T-cell (primary cell): ENCODE data around the gene KCNN1. TPM values are rescaled to one million over a fixed set of nuclear protein-coding genes. Genes with fewer than 3 reads are reported as not detected.
"Not testable (repeated sequence)": the region's sequence is repeated elsewhere in the genome, so short reads cannot be mapped to it uniquely, and the experiment has no call there.

ENCODE experiments used
- ATAC-seq, 4 experiments: fragments of 200-7000 bp in 3 of 4; fragments of 150-1000 bp in 1 of 4; cut with Tn5 transposase; replicated peaks in 1 of 4; 1 replicate in 3 of 4; 2 replicates in 1 of 4; pipeline ENCODE4 v1.10.0; 2021; ENCODE audit warnings: moderate library complexity in 3 of 4, mild to moderate bottlenecking in 2 of 4, moderate number of reproducible peaks in 1 of 4
- CTCF ChIA-PET, 2 donors: fragments of 300-600 bp; sonication (Branson Sonifier 250); formaldehyde crosslinking; loops; one replicate each; lab custom pipeline; 2022; ENCODE audit warnings: antibody characterized with exemption in 2 of 2; lab: Charles Lee
- POLR2A ChIA-PET, 2 donors: fragments of 300-600 bp; sonication (Branson Sonifier 250); formaldehyde crosslinking; loops; one replicate each; lab custom pipeline; 2022; ENCODE audit warnings: antibody characterized with exemption in 2 of 2; lab: Charles Lee
- DNase-seq, 35 experiments: peaks; one replicate each; pipeline versions ENCODE4 v3.0.0 to v3.0.0-alpha.2; 2013 to 2023
- H3K27ac ChIP-seq: one replicate; pipeline ENCODE4 v1.5.1; 2013; ENCODE audit warnings: low read length
- H3K27me3 ChIP-seq, 2 experiments: replicated peaks in 1 of 2; 1 replicate in 1 of 2; 2 replicates in 1 of 2; pipeline versions ENCODE4 v1.6.1 to v1.7.0; 2013; ENCODE audit warnings: low read length in 1 of 2, mixed read lengths in 1 of 2; ENCODE audit not compliant: control insufficient read depth in 2 of 2, insufficient read depth in 2 of 2; ENCODE audit errors: extremely low read depth in 1 of 2
- H3K36me3 ChIP-seq, 2 donors: 1 replicate in 1 of 2; 2 replicates in 1 of 2; pipeline versions ENCODE4 v1.6.1 to v1.7.0; 2013; ENCODE audit warnings: low read length in 1 of 2; ENCODE audit not compliant: control insufficient read depth in 2 of 2, insufficient read depth in 1 of 2; ENCODE audit errors: extremely low read depth in 1 of 2
- H3K4me1 ChIP-seq, 2 experiments: 1 replicate in 1 of 2; 2 replicates in 1 of 2; pipeline versions ENCODE4 v1.6.1 to v1.7.0; 2013; ENCODE audit warnings: low read length in 2 of 2, mixed read lengths in 1 of 2; ENCODE audit not compliant: insufficient read depth in 2 of 2, control insufficient read depth in 1 of 2; ENCODE audit errors: extremely low read depth in 1 of 2
- H3K4me3 ChIP-seq, 2 donors: 1 replicate in 1 of 2; 2 replicates in 1 of 2; pipeline versions ENCODE4 v1.5.1 to v1.7.0; 2013; ENCODE audit warnings: mild to moderate bottlenecking in 2 of 2, low read length in 1 of 2, moderate library complexity in 1 of 2; ENCODE audit not compliant: control insufficient read depth in 1 of 2; ENCODE audit errors: extremely low read depth in 1 of 2
- H3K9me3 ChIP-seq: 2 replicates; pipeline ENCODE4 v1.7.0; 2013
- H3K27ac Mint-ChIP-seq, 2 donors: one replicate each; pipeline ENCODE4 v1.8.0; 2020 to 2021; ENCODE audit warnings: mild to moderate bottlenecking in 2 of 2, mixed read lengths in 2 of 2
- H3K27me3 Mint-ChIP-seq, 2 donors: one replicate each; pipeline ENCODE4 v1.8.0; 2021 to 2022; ENCODE audit warnings: mixed read lengths in 2 of 2
- H3K36me3 Mint-ChIP-seq: one replicate; pipeline ENCODE4 v1.8.0; 2021; ENCODE audit warnings: mixed read lengths
- H3K4me1 Mint-ChIP-seq, 3 donors: one replicate each; pipeline ENCODE4 v1.8.0; 2020 to 2022; ENCODE audit warnings: mixed read lengths in 3 of 3, mild to moderate bottlenecking in 1 of 3
- H3K4me3 Mint-ChIP-seq, 3 donors: one replicate each; pipeline ENCODE4 v1.8.0; 2020 to 2022; ENCODE audit warnings: mild to moderate bottlenecking in 3 of 3, mixed read lengths in 3 of 3, moderate library complexity in 3 of 3
- H3K9me3 Mint-ChIP-seq, 3 donors: one replicate each; pipeline ENCODE4 v1.8.0; 2020 to 2022; ENCODE audit warnings: mixed read lengths in 3 of 3
- WGBS: methylation state at CpG from one replicate; pipeline ENCODE4 v1.1.5; 2013; ENCODE audit warnings: missing lambda C conversion rate; ENCODE audit not compliant: insufficient coverage; 5-methylcytosine and 5-hydroxymethylcytosine counted together
- total RNA-seq, 35 experiments: library from RNA in 6 of 35; stranded (reverse) in 6 of 35; fragments of 120-200 nt in 1 of 35; gene quantifications; one replicate each; pipeline versions ENCODE4 v1.2.1 to v1.2.4 and lab custom pipeline; 2013 to 2026

Gene KCNN1
- total RNA-seq, 5 donors from 2014 or later (not counting 1 experiment from before 2014, with no cell fraction given) = not detected

DNA sequence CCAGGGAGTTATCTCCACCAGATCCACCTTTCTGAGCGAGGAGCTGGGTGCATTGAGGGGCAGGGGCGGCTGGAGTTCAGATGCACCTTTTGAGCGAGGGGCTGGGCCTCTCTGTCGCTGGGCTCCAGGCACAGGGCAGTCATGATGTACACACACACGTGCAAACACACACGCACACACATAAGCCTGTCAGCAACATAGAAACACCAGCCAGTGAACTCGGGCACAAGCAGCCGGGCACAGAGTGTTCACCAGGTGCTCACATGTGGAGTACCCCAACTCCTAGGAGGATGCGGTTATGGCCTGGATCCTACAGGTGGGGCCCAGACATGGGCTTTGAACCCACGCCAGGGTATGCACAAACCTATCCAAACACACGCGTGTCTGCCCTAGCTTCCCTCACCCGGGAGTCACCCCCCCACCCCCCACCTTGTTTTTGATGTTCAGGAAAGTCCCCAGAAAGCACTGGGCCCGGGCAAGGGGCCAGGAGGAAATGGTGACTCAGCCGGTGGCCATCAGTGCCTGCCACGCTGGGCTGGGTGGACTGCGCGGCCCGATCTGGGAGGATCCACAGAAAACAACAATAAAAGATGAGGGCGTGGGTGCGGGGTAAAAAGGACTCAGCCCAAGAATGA, 54.3 kb downstream of the KCNN1 start:
- peak in 34 of 35 experiments; percentile 41 to 90 (median 64) for DNase-seq
- peak overlapping the region; percentile 91 to 98 for H3K27ac Mint-ChIP-seq
- H3K4me1 Mint-ChIP-seq = peaks cover 71 to 78% (median 75%) of the 10 kb centered on the region in 3 donors
- H3K36me3 Mint-ChIP-seq = no peaks in the 10 kb centered on the region
- H3K4me1 ChIP-seq = peaks cover 35 to 75% of the 10 kb centered on the region in 2 experiments
- H3K4me3 Mint-ChIP-seq = peak overlapping the region; percentile 28 to 64 (median 55)
- H3K27me3 ChIP-seq = no peaks in the 10 kb centered on the region
- H3K4me3 ChIP-seq = no peak overlapping the region
- ATAC-seq = peak; percentile 16 to 46 (median 44)
- ChIA-PET POLR2A (interaction anchor here (0.6 to 0.7 kb wide), 3 partner anchors 10 to 32 kb away, joined by 3 to 7 read pairs (median 6); no protein-coding TSS in a partner anchor), CTCF (no interaction called here)
- H3K36me3 ChIP-seq = no peaks in the 10 kb centered on the region
- no peaks in the 10 kb centered on the region for H3K9me3 ChIP-seq
- H3K27ac ChIP-seq = peak overlapping the region; percentile 83
- no peaks in the 10 kb centered on the region for H3K9me3 Mint-ChIP-seq
- no peaks in the 10 kb centered on the region for H3K27me3 Mint-ChIP-seq
- 15% methylated on average over 17 of the region's 21 CpGs for WGBS

DNA sequence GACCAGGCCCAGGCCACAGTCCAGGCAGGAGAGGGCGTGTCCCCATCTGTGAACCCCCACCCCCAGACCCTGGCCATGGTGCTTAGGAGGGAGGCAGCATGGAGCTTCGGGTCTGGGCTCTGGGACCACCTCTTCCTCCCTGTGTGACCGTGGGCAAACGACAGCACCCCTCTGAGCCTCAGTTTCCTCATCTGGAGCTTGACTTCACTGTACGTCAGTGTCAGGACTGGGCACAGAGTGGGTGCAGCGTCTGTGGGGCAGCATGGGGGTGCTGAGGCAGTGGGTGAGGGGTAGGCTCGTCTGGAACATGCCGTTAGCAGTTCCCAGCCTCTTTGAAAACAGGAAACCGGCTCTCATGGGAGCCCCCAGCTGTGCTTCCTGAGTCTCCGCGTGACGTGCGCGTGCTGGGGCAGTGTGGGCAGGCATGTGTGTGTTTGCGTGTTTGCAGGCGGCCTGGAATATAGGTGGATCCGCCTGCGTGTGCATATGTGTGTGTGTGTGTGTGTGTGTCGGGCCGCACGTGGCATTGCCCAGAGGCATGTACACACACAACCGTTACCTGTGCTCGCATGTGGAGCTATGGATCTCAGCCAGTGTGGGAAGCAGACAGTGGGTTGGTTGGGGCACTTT, 56.8 kb downstream of the KCNN1 start:
- DNase-seq = peak; percentile 58 to 95 (median 87)
- ChIA-PET POLR2A (interaction anchor here in 1 of 2 donors (0.5 to 1.3 kb wide), 4 partner anchors 11 to 131 kb away, joined by 3 to 8 read pairs (median 4); no protein-coding TSS in a partner anchor), CTCF (interaction anchor here in 1 of 2 donors (0.6 kb wide), 1 partner anchor 165 kb away, joined by 8 read pairs; no protein-coding TSS in a partner anchor)
- Histone ChIP-seq H3K4me1 (peaks cover 27 to 60% of the 10 kb centered on the region in 2 experiments), H3K27ac (peak overlapping the region; percentile 89), H3K9me3 (no peaks in the 10 kb centered on the region), H3K4me3 (peak overlapping the region; percentile 3 to 44), H3K36me3 (no peaks in the 10 kb centered on the region), H3K27me3 (no peaks in the 10 kb centered on the region)
- H3K36me3 Mint-ChIP-seq = no peaks in the 10 kb centered on the region
- H3K9me3 Mint-ChIP-seq = no peaks in the 10 kb centered on the region
- ATAC-seq = peak; percentile 77 to 84 (median 80)
- peak overlapping the region; percentile 10 to 65 (median 64) for H3K4me3 Mint-ChIP-seq
- peak overlapping the region; percentile 96 to 98 for H3K27ac Mint-ChIP-seq
- peaks cover 62 to 63% (median 62%) of the 10 kb centered on the region in 3 donors for H3K4me1 Mint-ChIP-seq
- 20% methylated on average over 19 of the region's 23 CpGs for WGBS
- H3K27me3 Mint-ChIP-seq = no peaks in the 10 kb centered on the region

DNA sequence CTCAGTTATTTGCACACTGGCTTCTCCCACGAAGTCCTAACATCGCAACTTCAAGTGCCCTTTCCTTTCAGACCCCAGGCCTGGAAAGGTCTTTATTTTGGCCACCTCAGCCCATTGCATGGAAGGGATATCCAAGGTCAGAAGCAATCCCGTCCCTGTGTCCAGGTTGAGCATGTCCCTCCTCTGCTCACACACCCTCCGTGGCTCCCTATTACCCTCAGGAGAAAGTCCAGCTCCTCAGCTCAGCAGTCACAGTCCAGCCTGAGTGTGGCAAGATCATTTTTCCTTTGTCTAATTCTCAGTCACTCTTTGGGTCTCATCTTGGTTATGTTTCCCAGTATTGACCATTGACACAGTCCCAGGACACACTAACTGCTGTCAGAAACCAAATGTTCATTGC, 60.2 kb downstream of the KCNN1 start:
- no peak overlapping the region for H3K27ac ChIP-seq
- H3K4me3 Mint-ChIP-seq = no peak overlapping the region
- CTCF ChIA-PET = no interaction called here

DNA sequence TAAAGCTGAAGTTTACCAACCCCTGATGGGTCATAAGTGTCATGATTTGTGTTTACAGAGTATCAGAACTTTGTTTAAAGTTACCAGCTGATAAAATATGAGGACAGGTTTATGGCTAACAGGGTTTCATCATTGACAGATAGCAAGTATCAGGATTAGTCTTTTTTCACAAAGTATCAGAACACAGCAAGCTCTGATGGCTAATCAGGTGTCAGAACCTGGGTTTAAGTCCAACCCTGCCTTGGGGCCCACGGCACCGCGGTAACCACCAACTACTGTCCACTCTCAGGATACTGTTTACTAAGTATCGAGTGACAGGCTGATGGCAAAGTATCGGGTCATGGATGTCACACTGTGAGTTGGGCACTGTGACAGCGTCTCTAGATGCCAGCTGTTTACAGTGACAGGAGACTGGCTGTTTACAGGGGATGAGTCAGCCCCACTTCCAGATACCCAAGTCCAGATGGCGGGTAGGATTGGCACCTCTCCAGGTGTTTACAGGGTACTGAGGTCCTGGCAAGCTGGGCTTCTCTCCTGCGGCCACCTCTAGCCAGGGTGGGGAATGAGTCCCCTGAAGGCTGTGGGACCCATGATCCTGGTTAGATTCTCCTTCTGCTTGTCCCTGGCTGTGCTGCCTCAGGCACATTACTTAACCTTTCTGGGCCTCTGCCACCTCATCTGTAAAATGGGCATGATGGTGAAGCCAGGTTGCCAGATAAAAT, 62.9 kb downstream of the KCNN1 start:
- ATAC-seq (peak in 1 of 4 experiments; percentile 26), DNase-seq (no peak)
- peaks cover 2 to 18% of the 10 kb centered on the region in 2 experiments for H3K4me1 ChIP-seq
- WGBS = 91% methylated on average over 7 of the region's 8 CpGs
- H3K9me3 Mint-ChIP-seq = no peaks in the 10 kb centered on the region
- H3K36me3 Mint-ChIP-seq = no peaks in the 10 kb centered on the region
- no peak overlapping the region for H3K4me3 ChIP-seq
- H3K4me1 Mint-ChIP-seq = peaks cover 21 to 33% (median 24%) of the 10 kb centered on the region in 3 donors
- H3K4me3 Mint-ChIP-seq = no peak overlapping the region
- no peaks in the 10 kb centered on the region for H3K27me3 Mint-ChIP-seq
- ChIA-PET POLR2A (no interaction called here), CTCF (interaction anchor here in 1 of 2 donors (0.7 kb wide), 1 partner anchor 17 kb away, joined by 5 read pairs; no protein-coding TSS in a partner anchor)
- H3K36me3 ChIP-seq = no peaks in the 10 kb centered on the region
- H3K27ac Mint-ChIP-seq = peak overlapping the region in 1 of 2 donors; percentile 11
- H3K27me3 ChIP-seq = no peaks in the 10 kb centered on the region
- H3K27ac ChIP-seq = no peak overlapping the region
- H3K9me3 ChIP-seq = no peaks in the 10 kb centered on the region

More for the DNA sequence above, 60.2 kb downstream of the KCNN1 start:
- Mint-ChIP-seq H3K36me3 (no peaks in the 10 kb centered on the region), H3K27me3 (no peaks in the 10 kb centered on the region), H3K4me1 (peaks cover 40 to 54% (median 46%) of the 10 kb centered on the region in 3 donors), H3K27ac (peak overlapping the region; percentile 14 to 61), H3K9me3 (no peaks in the 10 kb centered on the region)
- POLR2A ChIA-PET = no interaction called here
- WGBS = 92% methylated on average over 4 of the region's 4 CpGs
- H3K9me3 ChIP-seq = no peaks in the 10 kb centered on the region
- H3K4me3 ChIP-seq = no peak overlapping the region
- H3K27me3 ChIP-seq = no peaks in the 10 kb centered on the region
- peaks cover 18 to 43% of the 10 kb centered on the region in 2 experiments for H3K4me1 ChIP-seq
- no peaks in the 10 kb centered on the region for H3K36me3 ChIP-seq
- ATAC-seq (no peak), DNase-seq (no peak)

DNA sequence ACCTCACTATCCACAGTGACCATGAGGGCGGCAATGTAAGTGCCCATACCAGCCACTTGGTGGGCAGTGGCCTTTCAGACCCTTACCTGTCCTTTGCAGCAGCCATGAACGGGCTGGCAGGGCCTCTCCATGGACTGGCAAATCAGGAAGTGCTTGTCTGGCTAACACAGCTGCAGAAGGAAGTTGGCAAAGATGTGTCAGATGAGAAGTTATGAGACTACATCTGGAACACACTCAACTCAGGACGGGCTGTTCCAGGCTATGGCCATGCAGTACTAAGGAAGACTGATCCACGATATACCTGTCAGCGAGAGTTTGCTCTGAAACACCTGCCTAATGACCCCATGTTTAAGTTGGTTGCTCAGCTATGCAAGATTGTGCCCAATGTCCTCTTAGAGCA, 64.5 kb downstream of the KCNN1 start:
- POLR2A ChIA-PET, H3K36me3 Mint-ChIP-seq, H3K27ac ChIP-seq, H3K9me3 Mint-ChIP-seq, H3K9me3 ChIP-seq, DNase-seq, H3K27me3 ChIP-seq, H3K4me3 ChIP-seq, CTCF ChIA-PET, H3K27me3 Mint-ChIP-seq, H3K4me3 Mint-ChIP-seq, H3K36me3 ChIP-seq: not testable (repeated sequence)
- peak in 1 of 4 experiments; percentile 50 for ATAC-seq
- H3K4me1 Mint-ChIP-seq = peaks cover 14 to 28% (median 17%) of the 10 kb centered on the region in 3 donors
- peaks cover 5 to 17% of the 10 kb centered on the region in 2 experiments for H3K4me1 ChIP-seq
- peak overlapping the region; percentile 67 to 78 for H3K27ac Mint-ChIP-seq
- 69% methylated on average over 5 of the region's 5 CpGs for WGBS

DNA sequence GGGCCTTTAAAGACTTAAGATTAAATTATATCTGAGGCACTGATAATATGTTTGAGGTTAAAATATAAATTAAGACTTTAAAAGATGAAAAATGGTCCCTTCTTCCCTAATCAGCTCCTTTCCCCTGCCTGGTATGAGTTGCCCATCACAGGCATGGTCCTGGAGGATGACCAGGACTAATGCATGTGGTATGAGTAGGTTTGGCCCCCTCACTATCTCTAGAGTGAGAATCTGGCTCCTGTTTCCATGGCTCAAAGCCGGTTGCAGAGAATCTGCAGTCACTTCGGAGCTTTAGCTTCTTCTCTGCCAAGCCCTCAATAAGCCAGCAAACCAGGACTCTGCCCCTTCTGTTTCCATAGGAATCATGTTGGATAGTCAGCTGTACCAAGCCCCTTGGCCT, 65.2 kb downstream of the KCNN1 start:
- 100% methylated on average over 1 of the region's 2 CpGs for WGBS
- H3K4me3 Mint-ChIP-seq, POLR2A ChIA-PET, H3K27me3 ChIP-seq, H3K9me3 Mint-ChIP-seq, H3K36me3 ChIP-seq, H3K27ac ChIP-seq, H3K27me3 Mint-ChIP-seq, H3K27ac Mint-ChIP-seq, H3K9me3 ChIP-seq, CTCF ChIA-PET, H3K36me3 Mint-ChIP-seq, H3K4me3 ChIP-seq, DNase-seq, ATAC-seq: not testable (repeated sequence)
- H3K4me1 Mint-ChIP-seq = peaks cover 14 to 25% (median 17%) of the 10 kb centered on the region in 3 donors
- peaks cover 5 to 17% of the 10 kb centered on the region in 2 experiments for H3K4me1 ChIP-seq
